8988T (cell line): ENCODE results near the gene PALLD.

Source experiments
- DNase-seq: peaks from one replicate; pipeline ENCODE4 v3.0.0; 2011

PALLD gene

DNA sequence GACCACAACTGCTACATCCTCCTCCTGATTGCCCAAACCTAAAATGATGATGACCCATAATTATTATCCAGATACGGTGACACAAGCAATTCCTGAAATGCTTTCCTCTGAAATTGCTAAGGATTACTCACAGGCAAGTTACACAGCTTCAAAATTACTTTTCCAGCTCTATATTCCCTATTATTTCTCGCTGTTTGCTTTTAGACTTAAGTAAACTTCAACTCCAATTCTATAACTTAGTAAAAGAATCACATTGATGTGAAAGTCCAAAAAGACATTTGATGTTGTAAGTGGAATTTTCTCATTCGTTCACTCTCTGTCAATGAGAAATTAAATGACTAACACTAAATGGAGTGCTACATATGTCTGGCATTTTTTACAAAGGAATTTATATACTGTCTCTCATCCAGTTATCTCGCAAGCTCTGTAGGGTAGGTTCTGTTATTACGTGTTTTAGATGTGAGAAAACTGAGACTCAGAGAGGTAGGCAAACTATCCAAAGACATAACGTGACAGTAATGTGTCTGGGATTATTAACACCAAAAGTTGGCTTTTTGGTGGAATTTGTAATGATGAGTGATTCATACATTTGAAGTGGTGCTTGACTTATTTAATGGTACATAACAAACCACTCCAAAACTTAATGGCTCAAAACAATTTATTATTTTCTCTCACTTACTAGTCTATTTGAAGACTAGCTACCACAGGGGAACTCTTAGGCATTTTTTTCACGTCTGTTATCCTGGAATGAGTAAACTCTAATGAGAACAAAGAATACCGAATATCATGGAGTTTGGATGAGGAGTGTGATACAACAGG, 31.5 kb downstream of the PALLD start:
- DNase-seq: no peak

DNA sequence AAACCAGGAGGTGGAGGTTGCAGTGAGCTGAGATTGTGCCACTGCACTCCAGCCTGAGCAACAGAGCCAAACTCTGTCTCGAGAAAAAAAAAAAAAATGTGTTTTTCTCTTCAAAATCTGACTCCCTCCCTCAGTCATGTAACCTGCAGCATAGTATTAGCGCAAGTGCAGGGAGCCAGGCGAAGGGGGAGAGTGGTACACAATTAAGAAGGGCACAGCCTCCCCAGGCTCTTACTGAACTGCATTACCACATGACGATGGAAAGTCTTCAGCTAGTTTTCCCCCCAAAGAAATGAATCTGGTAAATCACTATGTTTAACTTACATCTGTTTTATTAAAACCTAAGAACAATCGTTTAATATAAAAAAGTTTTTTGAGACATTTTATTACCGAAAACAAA, 32.4 kb downstream of the PALLD start:
- no peak for DNase-seq

DNA sequence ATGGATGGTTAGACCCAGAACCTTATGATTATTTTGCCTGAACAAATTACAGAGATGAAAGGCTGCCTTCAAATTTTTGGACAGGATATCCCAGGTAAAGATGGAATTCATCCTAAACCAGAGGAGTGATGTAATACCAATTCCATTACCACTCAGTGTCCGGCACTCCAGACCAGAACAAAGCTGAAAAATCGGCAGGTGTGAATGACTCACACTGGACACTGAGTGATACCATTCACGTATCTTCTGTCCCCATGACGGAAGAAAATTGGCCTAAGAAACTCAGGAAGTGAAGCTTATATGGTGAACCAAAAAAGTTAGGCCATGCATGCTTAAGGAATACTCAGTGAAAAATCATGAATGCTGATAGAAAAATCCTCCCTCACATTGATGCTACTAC, 34.5 kb downstream of the PALLD start:
- no peak for DNase-seq

DNA sequence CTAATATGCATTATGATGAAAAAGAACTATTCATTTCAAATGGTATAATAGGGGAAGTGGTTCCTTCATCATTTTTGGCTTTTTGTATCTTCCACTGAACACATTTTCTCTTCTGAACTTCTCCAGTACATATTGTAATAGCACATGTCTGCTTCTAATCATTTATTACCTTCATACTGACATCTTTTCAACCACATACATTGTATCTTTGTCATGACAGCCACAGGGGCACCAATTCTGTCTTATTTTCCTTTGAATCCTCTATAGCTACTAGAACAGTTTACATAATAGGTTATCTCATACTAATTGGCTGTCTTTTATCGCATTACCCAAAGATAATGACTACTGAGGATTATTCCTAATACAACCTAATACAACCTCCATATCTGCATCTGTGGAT, 37.7 kb downstream of the PALLD start:
- no peak for DNase-seq

DNA sequence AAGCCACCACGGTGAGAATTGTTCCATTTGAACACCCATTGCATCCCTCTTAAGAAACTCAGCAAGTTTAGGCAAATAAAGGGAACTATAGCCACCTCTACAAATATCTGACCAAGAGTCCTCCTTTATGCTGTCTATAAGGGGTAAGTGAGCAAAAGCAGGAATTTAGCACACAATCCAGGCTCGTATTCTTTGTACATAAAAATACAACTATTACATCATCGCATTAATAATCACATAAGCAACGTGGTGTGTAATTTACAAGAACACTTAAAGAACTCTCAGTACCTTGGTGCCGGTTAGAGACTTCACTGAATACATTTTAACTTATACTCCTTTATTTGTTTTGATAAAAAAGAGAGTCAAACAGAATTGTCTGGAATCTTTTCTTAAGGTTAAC, 38.8 kb downstream of the PALLD start:
- no peak for DNase-seq

DNA sequence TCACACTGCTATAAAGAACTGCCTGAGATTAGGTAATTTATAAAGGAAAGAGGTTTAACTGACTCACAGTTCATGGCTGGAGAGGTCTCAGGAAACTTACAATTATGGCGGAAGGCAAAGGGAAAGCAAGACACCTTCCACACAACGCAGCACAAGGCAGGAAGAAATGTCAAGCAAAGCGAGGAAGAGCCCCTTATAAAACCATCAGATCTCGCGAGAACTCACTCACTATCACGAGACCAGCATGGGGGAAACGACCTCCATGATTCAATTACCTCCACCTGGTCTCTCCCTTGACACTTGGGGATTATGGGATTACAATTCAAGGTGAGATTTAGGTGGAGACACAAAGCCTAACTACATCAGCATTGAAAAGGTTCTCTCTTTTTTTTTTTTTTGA, 39.6 kb downstream of the PALLD start:
- no peak for DNase-seq

DNA sequence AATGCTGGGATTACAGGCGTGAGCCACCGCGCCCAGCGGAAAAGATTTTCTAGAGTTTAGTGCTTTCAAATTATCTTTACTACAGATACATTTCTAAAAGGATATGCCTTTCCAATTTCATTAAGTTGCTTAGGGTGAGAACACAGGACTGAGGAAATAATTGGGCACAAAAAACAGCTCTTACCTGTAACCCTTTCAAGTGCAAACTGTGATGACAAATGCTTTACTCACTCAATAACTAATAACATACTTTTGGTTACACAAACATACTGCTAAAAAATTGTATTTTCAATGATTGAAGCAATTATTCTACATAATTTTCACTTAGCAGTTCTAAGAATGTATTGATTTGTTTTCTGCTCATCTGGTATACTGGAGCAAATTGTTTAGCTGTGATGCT, 40.2 kb downstream of the PALLD start:
- no peak for DNase-seq

DNA sequence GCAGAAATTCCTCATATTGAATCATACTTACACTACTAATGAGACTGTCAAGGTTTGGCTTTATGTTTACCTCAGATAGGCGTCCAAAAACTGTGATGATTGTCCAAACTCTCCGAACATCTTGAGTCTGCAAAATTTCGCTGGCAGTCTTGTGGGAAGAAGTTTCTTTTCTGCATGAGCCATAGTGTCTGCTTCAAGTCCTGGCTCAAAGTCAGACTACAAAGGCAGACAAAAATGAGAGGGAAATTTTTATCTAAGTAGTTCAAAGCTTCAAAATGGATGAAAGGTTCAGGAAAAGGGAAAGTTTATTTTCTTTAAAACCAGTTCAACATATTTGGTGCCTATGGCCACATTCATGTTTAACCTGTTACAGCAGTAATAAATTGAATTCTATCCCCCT, 40.7 kb downstream of the PALLD start:
- no peak for DNase-seq

DNA sequence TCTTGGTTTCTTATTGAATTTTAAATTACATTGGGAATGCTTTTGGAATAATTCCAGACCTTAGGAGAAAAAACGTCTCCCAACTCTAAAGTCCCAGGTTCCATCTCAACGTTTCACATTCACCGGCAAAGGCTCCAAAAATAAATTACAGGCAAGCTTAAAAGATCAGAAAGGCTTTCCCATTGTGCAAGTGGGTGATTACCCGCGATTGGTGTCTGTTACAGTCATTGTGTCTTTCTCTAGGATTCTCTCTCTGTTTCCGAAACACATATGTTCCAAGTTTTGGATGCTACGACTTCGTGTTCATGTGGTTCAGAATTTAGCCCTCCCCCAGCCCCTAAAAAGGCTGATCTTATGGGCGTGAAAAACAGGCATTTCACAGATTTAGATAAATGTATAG, 41.8 kb downstream of the PALLD start:
- DNase-seq: no peak

DNA sequence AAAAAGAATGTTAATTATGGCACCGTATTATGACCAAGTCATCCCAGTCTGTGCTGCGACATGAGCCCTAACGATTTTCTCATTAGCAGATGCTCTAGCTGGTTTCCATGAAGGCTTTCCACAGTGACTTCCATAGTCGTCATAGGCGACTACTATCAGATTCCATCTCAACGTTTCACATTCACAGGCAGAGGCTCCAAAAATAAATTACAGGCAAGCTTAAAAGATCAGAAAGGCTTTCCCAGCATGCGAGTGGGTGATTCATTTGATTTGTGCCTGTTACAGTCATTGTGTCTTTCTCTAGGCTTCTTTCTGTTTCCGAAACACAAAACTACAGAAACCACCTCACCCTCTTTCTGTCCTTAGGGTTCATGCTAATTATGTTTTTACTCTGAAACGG, 43.2 kb downstream of the PALLD start:
- DNase-seq: no peak

DNA sequence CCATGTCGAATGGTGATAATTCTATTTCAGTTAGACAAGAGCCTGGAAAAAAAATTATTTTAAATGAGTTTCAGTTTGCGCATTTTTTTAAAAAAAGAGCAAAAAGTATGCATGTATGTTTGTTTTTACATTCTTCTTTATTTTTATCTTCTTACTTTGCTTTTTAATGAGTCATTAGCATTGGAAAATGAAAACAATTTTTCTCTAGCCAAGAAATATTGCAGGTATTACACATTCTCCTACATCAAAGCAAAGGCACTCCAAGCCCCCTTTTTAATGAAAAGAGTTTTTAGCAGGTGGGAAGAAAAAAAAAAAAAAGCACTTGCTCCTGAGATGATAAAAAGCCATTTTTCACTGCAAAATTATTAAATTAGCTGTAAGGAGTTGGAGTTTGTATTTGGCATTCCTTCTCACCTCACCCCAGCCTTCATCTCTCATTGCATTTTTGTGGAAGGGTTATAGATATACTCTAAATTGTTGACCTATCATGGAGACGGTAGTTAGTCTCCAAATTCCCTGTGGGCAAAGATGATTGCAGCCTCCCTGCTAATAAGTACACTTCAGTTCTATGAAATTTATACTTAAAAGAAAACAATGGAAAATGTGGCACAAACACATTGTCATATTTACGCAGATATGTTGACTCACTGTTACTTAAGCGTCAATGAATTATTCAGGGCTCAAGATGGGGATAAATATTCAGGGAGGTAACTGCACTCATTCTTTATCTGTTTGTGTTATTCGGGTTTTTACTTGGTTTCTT, 43.8 kb downstream of the PALLD start:
- no peak for DNase-seq

DNA sequence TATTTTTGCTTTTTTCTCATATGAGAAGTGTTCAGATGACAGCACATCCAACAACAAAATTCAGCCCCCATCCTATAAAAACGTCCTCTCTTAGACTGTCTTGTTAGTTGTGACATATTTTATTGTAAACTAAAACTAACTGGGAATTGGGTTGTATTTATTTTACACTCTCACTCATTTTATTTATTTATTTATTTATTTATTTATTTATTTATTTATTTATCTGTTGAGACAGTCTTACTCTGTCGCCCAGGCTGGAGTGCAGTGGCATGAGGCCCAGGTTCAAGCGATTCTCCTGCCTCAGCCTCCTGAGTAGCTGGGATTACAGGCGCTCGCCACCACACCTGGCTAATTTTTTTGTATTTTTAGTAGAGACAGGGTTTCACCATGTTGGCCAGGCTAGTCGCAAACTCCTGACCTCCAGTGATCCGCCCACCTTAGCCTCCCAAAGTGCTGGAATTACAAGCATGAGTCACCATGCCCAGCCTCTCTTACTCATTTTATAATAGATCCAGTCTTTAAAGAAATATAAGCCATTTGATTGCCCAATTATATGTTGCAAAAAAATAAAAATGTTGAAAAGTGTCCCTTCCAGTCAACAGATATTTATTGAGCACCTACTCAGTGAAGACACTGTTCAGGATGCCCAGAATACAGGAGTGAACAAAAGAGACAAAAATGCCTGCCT, 44.6 kb downstream of the PALLD start:
- DNase-seq: no peak

DNA sequence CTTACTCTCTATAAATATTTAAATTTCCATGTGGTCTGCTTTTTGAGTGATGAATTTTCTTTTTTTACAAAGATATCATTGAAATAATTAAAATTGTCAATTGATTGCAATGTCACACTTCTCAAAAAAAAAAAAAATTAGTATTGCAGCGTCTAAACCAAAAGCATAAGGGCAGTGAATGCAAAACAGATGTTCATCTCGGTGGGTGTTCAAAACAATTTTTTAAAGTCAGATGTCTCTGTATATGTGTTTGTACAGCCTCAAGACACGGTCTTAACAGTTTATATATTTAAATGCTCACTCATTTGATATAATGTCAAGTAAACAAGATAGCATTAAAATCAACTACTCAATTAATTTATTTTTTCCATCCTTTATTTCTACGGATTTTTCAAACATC, 52.3 kb downstream of the PALLD start:
- no peak for DNase-seq

DNA sequence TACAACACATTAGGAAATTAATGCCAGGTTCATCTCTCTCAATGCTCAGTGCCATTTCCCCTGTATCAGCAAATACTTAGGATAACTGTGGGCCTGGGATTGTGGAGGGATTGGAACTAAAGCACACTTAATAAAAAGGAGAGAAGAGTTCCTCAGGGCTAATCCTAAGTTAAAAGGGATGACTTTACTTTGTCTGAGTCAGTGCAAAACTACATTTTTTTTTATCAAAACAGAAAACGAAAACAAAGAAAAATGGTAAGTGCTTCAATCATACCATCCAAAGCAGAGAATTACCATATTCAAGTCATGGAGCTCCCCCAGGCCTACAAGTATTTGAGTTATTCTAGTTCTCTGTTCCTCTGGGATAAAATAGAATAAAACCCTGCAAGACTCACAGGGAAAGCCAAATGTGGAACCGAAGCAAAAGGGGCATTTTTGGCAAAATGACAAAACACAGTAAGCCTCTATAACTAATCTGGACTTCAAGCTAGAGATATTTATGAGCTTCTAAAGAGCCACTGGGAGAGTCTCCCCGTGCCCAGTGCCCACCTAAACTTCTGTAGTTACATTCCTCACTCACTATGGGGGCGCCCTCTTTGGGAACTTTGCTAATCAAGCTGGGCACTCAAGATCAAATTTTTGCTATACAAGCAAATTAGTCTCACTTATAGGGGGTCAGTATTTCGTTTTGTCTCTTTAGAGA, 53.4 kb downstream of the PALLD start:
- DNase-seq: no peak

DNA sequence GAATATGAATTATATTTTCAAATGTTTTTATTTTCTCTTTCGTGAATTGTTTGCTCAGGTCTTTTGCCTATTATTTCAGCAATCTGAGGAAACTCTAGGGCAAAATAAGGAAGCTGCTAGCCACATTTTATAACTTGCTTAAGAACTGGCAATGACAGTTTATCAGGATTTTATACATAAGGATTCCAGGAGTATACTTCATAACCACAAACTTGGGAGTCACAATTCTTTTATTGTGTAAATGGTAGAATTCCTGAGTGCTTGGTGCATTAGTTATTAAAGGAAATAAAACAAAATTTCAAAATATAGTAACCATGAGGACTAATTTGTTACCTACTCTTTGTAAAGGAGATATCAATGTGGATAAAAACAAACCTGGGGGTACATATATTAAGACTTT, 54.4 kb downstream of the PALLD start:
- no peak for DNase-seq

DNA sequence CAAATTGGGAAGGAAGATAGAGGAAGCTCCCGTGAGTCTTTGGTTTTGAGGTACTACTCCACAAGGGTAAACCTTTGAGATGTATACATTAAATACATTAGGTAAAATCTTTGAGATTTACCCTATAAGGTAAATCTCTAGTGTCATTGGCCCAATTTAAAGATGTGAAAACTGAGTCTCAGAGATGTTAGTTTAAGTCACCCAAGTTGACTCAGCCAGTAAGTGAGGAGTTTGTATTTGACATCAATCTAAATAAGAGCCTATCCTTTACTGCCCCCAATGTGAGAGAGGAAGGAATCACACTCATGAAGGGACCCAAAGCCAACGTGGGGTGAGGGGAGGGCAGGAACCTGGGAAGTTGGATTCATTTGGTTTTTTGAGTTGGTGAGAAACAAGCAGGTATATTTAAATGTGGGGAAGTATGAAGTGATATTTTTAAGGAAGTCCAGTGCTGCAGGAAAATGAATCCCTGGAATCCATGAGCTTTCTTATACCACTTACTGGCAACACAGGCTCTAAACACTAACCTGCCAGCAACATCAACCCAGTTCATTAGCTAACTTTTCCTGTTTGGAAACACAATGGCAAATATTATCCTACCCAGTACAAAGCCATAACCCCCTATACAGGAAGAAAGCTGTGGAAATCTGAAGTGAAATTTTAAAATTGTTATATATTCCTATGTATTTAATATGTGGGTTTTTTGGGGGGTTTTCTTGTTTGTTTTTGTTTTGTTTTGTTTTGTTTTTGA, 55.3 kb downstream of the PALLD start:
- DNase-seq: no peak

DNA sequence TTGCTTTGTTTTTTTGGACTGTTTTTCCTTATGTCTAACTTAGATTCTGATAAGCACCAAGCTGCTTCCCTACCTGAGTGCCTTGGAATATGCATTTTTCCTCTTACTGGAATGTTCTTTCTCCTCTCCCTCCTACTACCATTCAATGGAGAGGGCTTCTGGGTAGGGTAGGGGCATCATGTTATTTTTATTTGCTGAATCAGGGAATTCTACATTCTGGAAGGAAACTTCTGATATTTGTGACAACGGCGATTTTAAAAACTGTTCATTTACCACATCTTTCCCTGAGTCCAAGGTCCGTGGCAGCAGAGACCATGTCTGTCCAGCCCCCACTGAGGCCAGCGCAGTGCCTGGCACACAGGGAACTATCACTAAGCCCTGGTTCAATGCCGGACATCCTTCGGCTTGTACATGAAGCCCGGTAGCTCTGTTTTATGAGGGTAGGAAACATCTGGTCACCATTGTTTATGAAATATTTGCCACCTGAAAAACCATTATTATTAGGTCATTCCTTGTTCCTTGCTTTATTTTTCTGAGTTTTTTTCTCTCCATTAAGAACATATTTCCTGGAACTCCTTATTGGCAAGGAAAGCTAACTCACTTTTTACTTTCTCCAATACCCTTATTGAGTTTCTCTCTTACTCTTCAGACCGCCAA, 57.0 kb downstream of the PALLD start:
- no peak for DNase-seq

DNA sequence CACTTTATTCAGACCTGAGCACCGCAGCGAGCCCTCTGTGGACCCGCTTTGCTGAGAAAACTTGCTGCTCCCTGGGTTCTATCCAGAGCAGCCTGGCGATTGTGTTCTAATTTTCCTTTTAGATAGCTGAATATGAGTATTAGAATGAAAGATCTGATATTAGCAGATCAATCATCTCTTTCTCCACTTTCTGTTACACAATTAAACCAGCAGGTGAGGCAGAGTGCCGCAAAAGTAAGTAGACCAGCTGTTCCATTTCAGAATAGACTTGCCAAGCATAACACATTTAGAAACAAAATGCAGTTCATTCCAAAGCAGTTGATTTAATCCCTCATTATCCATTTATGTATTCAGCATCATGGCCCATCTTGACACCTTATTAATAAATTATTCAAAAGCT, 58.6 kb downstream of the PALLD start:
- DNase-seq: no peak

DNA sequence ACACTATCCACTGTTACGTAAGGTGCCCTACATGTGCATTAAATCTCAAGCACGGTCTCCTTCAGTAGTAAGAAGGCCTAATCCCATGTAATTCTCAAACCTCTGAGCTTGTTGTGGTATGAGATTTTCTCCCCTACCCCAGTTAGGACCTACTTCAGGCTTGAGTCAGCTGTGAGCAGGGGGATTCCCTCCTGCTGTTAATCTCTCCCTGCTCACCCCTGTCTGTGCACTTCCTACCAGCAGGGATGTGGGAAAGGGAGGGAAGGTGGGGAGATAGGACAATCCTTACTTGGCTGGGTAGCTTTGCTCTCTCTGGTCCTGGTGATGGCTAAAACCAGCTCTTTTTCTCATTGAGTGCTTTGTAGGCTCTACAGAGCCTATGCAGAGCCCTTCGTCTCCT, 60.8 kb downstream of the PALLD start:
- no peak for DNase-seq

DNA sequence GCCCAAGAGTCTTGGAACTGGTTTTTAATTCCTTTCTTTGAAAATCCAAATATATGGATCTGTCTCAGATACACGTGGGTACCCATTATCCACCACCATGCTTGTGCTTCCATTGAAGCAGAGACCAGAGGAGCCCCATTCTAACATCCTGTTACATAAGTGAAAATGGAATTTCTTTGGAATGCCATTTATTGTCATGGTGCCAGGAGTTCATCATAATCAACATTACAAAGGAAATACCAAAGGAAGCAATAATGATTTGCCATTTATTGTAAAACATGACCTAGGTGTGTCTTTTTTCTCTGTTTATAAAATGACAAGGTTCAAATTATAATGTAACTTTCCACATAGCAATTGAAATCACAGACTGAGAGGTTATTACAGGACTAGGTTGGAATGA, 61.7 kb downstream of the PALLD start:
- peak; percentile 23 for DNase-seq

DNA sequence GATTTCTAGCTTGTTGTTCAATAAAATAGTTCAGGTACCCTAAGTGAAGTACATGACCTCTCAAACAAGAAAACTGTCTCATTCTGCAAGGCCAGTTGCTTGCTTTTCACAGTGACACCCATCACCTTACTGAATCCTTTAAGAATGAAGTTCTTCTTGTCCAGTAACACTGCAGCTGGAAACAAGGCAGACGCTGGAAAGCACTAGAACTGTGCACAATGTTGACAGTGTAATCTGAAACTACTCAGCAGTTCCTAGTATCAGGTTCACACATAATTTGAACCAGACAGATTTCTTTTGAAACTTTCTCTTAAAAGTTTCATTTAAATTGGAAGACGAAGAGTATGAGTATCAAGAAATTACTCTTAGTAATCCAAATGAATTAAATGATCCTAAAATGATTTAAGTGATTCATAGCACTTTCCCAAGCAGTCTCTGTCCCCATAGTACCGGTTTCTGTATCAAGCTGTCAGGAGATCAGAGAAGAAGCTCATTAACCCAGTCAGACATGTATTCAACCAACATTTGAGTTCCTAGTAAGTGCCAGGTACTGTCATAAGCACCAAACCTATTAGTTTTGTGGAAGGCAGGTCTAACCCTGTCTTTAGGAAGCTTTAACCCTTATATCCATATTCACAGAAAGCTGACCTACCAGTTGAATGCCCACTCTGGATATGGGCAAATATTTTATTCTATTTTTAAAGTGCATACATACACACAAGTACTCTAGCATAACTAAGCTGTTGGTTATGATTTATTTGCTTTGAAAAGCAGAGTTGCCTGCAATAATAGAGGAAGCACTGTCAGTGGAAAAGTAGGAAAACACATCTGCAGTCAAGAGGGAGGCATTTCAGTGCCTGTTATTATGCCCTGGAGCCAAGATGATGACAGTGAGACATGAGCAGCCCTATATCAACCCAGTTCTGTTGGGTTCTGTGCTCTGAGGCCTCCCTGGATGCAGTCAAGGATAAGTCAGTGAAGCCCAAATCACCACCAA, 63.6 kb downstream of the PALLD start:
- DNase-seq: no peak
